HG03159 (cell line): ENCODE results near the gene SLC39A6.
"Not testable (repeated sequence)": the region's sequence is repeated elsewhere in the genome, so short reads cannot be mapped to it uniquely, and the experiment has no call there.

Experiments used
- ATAC-seq: cut with Tn5 transposase; IDR thresholded peaks from one replicate; pipeline ENCODE4 v1.9.1; 2021; ENCODE audit warnings: mild to moderate bottlenecking, moderate library complexity; ENCODE audit not compliant: unreplicated experiment

Gene SLC39A6

GRCh38 chr18:36135264-36135663 lies 6.1 kb upstream of the SLC39A6 start:
- no peak for ATAC-seq

GRCh38 chr18:36132756-36133155 lies 3.6 kb upstream of the SLC39A6 start:
- ATAC-seq, result no peak

GRCh38 chr18:36131692-36132483 lies 2.7 kb upstream of the SLC39A6 start:
- no peak for ATAC-seq

DNA sequence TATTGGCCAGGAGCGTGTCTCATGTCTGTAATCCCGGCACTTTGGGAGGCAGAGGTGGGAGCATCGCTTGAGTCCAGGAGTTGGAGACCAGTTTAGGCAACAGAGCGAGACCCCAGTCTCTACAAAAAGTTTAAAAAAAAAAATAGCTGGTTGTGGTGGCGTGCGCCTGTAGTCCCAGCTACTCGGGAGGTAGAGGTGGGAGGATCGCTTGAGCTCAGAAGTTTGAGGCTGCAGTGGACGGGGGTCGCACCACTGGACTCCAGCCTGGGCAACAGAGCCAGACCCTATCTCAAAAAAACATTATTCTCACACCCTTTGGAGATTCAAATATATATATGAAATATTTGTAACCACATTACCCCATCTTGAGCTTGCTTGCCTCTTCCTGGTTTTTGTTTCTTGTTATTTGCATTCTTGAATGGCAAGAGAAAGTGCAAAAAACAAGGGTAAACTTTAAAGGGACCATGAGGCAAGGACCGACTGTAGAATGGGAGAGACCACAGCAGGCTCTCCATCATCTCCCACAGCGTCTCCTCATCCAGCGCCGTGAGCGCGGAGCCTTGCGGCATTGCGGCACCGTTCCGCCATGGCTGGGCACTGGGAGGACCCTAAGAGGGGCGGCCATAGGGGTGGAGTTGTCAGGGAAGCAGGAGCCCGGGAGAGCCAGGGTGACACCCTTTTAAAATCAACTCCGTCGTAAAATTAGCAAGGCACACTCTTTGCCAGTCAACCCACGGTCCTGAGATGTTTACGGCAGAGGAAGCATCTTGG lies 1.9 kb upstream of the SLC39A6 start:
- no peak for ATAC-seq

- ATAC-seq, result peak; percentile 27
Measured at GRCh38 chr18:36130039-36130831, 1.1 kb upstream of the SLC39A6 start.

DNA sequence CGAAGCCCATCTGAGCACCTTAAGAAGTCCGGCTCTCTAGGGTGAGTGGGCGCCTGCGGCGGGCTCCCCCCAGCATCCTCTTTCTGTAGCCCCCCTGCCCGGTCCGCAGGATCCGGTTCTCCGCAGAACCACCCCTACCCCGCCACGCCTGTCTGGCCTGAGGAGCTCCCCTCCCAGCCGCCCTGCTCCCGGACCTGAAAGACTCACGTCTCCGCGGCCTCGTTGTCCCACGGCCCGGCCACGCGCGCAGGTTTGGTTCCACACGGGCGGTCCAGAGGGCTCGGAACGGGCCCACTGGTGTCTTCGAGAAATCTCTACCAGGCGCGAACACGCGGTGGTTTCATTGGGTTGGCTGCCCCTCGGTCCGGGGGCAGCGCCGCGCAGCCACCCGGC lies 237 bp downstream of the SLC39A6 start:
- ATAC-seq, result peak; percentile 17

DNA sequence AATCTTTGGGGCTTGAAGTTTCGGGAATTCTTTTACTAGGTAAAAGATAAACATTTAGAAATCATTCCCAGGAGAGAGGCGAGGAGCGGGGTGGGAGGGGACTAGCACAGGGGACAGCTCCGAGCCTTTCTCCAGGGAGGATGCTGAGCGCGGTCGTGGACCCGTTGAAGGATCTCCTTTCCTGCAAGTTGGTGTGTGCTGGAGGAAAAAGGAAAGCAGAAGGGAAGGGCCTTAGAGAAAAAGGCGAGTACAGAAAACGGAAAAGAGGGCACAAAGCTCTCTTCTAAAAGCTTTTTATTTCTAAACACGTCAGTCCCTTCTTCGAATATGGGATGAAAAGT lies 640 bp downstream of the SLC39A6 start:
- ATAC-seq, result no peak

GRCh38 chr18:36127836-36128529 lies 1.2 kb downstream of the SLC39A6 start:
- no peak for ATAC-seq

- no peak for ATAC-seq
Measured at GRCh38 chr18:36126668-36127067, 2.5 kb downstream of the SLC39A6 start.

- no peak for ATAC-seq
Measured at GRCh38 chr18:36124841-36125240, 4.3 kb downstream of the SLC39A6 start.

GRCh38 chr18:36120297-36120696 lies 8.8 kb downstream of the SLC39A6 start:
- ATAC-seq, result no peak

DNA sequence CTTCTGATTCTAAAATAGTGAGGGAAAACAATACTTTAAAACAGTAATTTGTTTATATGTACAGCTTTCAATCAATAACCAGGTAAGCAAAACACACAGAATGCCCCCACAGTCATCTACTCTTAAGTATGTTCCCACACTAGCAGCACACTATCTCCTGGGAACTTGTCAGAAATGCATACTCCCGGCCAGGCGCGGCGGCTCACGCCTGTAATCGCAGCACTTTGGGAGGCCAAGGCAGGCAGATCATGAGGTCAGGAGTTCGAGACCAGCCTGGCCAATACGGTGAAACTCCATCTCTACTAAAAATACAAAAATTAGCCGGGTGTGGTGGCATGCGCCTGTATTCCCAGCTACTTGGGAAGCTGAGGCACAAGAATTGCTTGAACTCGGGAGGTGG lies 12.4 kb downstream of the SLC39A6 start:
- not testable (repeated sequence) for ATAC-seq

- ATAC-seq, result no peak
Measured at GRCh38 chr18:36114738-36115137, 14.4 kb downstream of the SLC39A6 start.

- ATAC-seq, result no peak
Measured at GRCh38 chr18:36114251-36114650, 14.9 kb downstream of the SLC39A6 start.

DNA sequence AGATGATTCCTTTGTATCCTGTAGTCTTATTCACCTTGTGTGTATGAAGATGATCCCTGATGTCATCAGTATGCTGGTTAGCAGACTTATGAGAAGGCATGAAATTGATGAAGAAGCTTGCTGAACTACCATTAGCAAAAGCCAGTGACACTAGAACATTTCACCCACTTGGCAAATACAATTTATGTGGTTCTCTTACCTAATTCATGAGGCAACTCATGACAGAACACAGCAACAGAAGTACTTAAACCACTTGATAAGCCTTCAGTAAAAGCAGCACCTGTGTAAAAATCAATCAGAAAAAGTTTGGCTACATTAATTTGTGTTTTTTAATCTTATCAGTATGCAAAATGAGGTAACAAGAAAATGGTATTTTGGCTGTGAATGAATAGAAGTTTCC lies 16.8 kb downstream of the SLC39A6 start:
- no peak for ATAC-seq

DNA sequence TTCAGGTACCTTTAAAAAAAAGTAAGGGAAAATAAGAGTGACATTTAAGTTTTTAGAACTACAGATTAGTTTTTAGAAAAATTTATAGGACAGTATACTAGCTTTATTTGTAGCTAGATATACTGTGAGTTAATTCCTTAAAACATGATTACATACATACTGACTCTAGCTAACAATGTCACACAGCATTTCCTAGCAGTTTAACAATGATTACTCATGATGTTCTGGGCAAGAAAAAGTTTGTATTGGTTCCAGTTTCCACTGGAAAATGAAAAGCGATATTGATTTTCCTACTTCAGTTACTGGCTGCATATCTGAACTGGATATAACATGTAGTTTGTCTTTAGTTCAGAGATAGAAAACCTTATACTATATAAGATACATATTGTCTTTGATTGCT lies 19.4 kb downstream of the SLC39A6 start:
- no peak for ATAC-seq

- no peak for ATAC-seq
Measured at GRCh38 chr18:36108601-36109000, 20.5 kb downstream of the SLC39A6 start.

GRCh38 chr18:36108196-36108595 lies 20.9 kb downstream of the SLC39A6 start:
- no peak for ATAC-seq

GRCh38 chr18:36107477-36107876 lies 21.7 kb downstream of the SLC39A6 start:
- ATAC-seq, result no peak

- no peak for ATAC-seq
Measured at GRCh38 chr18:36104749-36105148, 24.4 kb downstream of the SLC39A6 start.

DNA sequence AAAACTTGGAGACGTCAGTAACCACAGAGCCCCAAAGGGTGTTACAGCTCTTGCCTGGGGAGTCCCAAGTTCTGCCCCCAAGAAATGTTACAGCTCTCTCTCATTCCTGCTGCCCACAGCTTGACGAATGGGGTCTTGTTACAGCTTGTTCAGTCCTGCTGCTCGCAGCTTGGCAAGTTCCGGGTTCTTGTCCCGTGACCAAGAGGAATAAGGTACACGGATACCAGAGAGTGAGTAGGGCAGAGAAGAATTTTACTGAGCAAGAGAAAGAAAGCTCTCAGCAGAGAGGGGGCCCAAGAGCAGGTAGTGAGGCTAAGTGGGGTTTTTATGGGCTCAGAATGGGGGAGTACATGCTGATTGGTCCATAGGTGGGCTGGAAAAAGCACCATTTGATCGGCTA lies 27.2 kb downstream of the SLC39A6 start:
- ATAC-seq, result no peak
